ENCODE results near the gene MICAL3. TPM values are rescaled to one million over a fixed set of nuclear protein-coding genes. Genes with fewer than 3 reads are reported as not detected.
"Not testable (repeated sequence)": the region's sequence is repeated elsewhere in the genome, so short reads cannot be mapped to it uniquely, and the experiment has no call there.

Gene MICAL3
- polyA plus RNA-seq, 3 donors = 0.23 to 0.84 TPM; not detected in 1

DNA sequence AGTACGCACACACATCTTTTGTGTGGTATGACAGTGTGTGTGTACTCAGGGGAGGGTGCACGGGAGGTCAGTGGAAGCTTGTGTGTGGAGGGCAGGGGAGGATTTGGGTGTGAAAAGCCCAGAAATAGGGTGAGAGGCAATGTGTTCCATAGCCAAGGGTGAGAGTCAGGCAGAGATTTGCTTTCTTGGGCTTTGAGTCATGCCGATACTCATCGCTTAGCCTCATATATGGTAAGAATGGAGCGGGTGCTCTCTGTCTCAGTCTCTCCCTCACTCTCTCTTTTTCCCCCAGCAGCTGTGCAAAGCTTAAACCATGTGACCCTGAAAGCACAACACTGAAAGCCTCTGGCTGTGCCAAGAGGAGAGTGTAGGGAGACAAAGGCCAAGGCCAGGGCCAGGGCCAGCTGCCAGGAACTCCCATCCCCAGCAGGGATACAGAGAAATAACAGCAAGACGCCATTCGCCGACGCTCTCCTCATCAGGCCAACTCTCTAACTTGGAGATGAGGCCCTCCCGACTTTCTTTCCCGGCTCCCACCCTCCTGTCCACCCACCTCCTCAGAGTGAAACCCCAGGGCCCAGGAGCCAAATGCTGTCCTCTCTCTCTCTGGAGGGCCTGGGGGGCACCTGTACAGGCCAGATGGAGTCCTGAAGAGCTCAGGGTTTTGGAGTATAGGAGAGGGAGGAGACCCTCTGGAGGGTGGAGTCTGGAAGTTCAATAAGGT is 20.3 kb upstream of the MICAL3 start:
- no peak overlapping the region for H3K4me3 Mint-ChIP-seq
- no peaks in the 10 kb centered on the region for H3K36me3 ChIP-seq (replicated peaks in 1 of 2; ENCODE audit: control insufficient read depth in 1 of 2, insufficient read depth in 2 of 2, low read length in 2 of 2)
- no peaks in the 10 kb centered on the region for H3K79me2 ChIP-seq (ENCODE audit: insufficient read depth, low read length)
- H3K36me3 Mint-ChIP-seq = no peaks in the 10 kb centered on the region
- no peak overlapping the region for H3K9ac ChIP-seq (ENCODE audit: insufficient read depth, low read length, poor library complexity, severe bottlenecking)
- H3K4me1 Mint-ChIP-seq = peaks cover 7% of the 10 kb centered on the region
- no peaks in the 10 kb centered on the region for H4K20me1 ChIP-seq (ENCODE audit: insufficient read depth, low read length)
- no peaks in the 10 kb centered on the region for H3K4me1 ChIP-seq (ENCODE audit: control insufficient read depth in 1 of 2, insufficient read depth in 2 of 2, low read length in 2 of 2)
- peaks cover 7 to 15% (median 11%) of the 10 kb centered on the region in 3 donors for H3K27me3 Mint-ChIP-seq (ENCODE audit: low read depth in 3 of 3)
- peaks cover 0 to 8% (median 0%) of the 10 kb centered on the region in 7 donors for H3K9me3 Mint-ChIP-seq
- H3K4me2 ChIP-seq (replicated peaks; ENCODE audit: extremely low read depth, low read length, poor library complexity, severe bottlenecking) = no peak overlapping the region
- WGBS (ENCODE audit: insufficient coverage) = 86% methylated on average over 2 of the region's 11 CpGs
- H3K27me3 ChIP-seq (ENCODE audit: control insufficient read depth in 2 of 2, insufficient read depth in 2 of 2, low read length in 2 of 2) = peaks cover 0 to 8% of the 10 kb centered on the region in 2 donors
- no peak overlapping the region for H3K27ac ChIP-seq (ENCODE audit: low read depth in 1 of 2, low read length in 2 of 2)
- TF ChIP-seq, protein P1, sequence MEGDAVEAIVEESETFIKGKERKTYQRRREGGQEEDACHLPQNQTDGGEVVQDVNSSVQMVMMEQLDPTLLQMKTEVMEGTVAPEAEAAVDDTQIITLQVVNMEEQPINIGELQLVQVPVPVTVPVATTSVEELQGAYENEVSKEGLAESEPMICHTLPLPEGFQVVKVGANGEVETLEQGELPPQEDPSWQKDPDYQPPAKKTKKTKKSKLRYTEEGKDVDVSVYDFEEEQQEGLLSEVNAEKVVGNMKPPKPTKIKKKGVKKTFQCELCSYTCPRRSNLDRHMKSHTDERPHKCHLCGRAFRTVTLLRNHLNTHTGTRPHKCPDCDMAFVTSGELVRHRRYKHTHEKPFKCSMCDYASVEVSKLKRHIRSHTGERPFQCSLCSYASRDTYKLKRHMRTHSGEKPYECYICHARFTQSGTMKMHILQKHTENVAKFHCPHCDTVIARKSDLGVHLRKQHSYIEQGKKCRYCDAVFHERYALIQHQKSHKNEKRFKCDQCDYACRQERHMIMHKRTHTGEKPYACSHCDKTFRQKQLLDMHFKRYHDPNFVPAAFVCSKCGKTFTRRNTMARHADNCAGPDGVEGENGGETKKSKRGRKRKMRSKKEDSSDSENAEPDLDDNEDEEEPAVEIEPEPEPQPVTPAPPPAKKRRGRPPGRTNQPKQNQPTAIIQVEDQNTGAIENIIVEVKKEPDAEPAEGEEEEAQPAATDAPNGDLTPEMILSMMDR (IDR thresholded peaks at IDR 0.05) = no peak
- H3K9me3 ChIP-seq (replicated peaks in 1 of 2; ENCODE audit: control insufficient read depth in 1 of 2, insufficient read depth in 1 of 2, low read length in 2 of 2) = no peaks in the 10 kb centered on the region
- no peak for DNase-seq
- intact Hi-C loops (cut with micrococcal nuclease) = no loop called here
- H3K4me3 ChIP-seq (replicated peaks in 1 of 3; ENCODE audit: low read depth in 2 of 3, low read length in 3 of 3) = no peak overlapping the region
- no peak overlapping the region for H3K27ac Mint-ChIP-seq
- no peak overlapping the region for H2AFZ ChIP-seq (ENCODE audit: insufficient read depth, low read depth, low read length, poor library complexity, severe bottlenecking)

DNA sequence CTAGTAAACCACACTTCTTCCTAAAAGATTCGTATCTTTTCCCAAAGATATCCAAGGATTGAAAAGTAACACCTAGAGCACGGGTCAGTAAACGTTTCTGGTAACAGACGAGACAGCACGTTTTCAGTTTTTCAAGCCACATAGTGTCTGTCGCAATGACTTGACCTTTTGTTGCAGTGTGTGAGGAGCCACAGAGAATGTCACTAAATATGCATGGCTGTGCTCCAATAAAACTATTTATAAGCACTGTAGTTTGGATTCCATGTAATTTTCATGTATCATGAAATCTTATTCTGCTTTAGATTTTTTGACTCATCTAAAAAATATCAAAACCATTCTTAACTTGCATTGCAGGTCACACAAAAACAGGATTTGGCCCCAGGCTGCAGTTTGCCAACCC is 18.3 kb upstream of the MICAL3 start:
- TF ChIP-seq, protein P1 (IDR thresholded peaks at IDR 0.05) = no peak
- Histone ChIP-seq H4K20me1 (ENCODE audit: insufficient read depth, low read length) (no peaks in the 10 kb centered on the region), H3K9me3 (replicated peaks in 1 of 2; ENCODE audit: control insufficient read depth in 1 of 2, insufficient read depth in 1 of 2, low read length in 2 of 2) (no peaks in the 10 kb centered on the region), H2AFZ (ENCODE audit: insufficient read depth, low read depth, low read length, poor library complexity, severe bottlenecking) (no peak overlapping the region), H3K4me3 (replicated peaks in 1 of 3; ENCODE audit: low read depth in 2 of 3, low read length in 3 of 3) (no peak overlapping the region), H3K36me3 (replicated peaks in 1 of 2; ENCODE audit: control insufficient read depth in 1 of 2, insufficient read depth in 2 of 2, low read length in 2 of 2) (no peaks in the 10 kb centered on the region), H3K27me3 (ENCODE audit: control insufficient read depth in 2 of 2, insufficient read depth in 2 of 2, low read length in 2 of 2) (no peaks in the 10 kb centered on the region), H3K79me2 (ENCODE audit: insufficient read depth, low read length) (no peaks in the 10 kb centered on the region), H3K4me2 (replicated peaks; ENCODE audit: extremely low read depth, low read length, poor library complexity, severe bottlenecking) (no peak overlapping the region), H3K4me1 (ENCODE audit: control insufficient read depth in 1 of 2, insufficient read depth in 2 of 2, low read length in 2 of 2) (no peaks in the 10 kb centered on the region), H3K9ac (ENCODE audit: insufficient read depth, low read length, poor library complexity, severe bottlenecking) (no peak overlapping the region), H3K27ac (ENCODE audit: low read depth in 1 of 2, low read length in 2 of 2) (no peak overlapping the region)
- Mint-ChIP-seq H3K9me3 (peaks cover 0 to 7% (median 0%) of the 10 kb centered on the region in 7 donors), H3K4me3 (no peak overlapping the region), H3K27ac (no peak overlapping the region), H3K27me3 (ENCODE audit: low read depth in 3 of 3) (peaks cover 2 to 5% (median 4%) of the 10 kb centered on the region in 3 donors), H3K4me1 (peaks cover 4% of the 10 kb centered on the region), H3K36me3 (no peaks in the 10 kb centered on the region)
- intact Hi-C loops (cut with micrococcal nuclease) = no loop called here
- no peak for DNase-seq
- 81% methylated on average over 3 of the region's 6 CpGs for WGBS (ENCODE audit: insufficient coverage)

DNA sequence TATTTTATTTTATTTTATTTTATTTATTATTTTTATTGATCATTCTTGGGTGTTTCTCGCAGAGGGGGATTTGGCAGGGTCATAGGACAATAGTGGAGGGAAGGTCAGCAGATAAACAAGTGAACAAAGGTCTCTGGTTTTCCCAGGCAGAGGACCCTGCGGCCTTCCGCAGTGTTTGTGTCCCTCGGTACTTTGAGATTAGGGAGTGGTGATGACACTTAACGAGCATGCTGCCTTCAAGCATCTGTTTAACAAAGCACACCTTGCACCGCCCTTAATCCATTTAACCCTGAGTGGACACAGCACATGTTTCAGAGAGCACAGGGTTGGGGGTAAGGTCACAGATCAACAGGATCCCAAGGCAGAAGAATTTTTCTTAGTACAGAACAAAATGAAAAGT is 16.5 kb upstream of the MICAL3 start:
- H3K4me1 Mint-ChIP-seq; H3K27me3 Mint-ChIP-seq (ENCODE audit: low read depth in 3 of 3); H3K4me3 ChIP-seq (replicated peaks in 1 of 3; ENCODE audit: low read depth in 2 of 3, low read length in 3 of 3); H3K27ac Mint-ChIP-seq; H3K27ac ChIP-seq (ENCODE audit: low read depth in 1 of 2, low read length in 2 of 2); H3K36me3 Mint-ChIP-seq; intact Hi-C loops (cut with micrococcal nuclease); H2AFZ ChIP-seq (ENCODE audit: insufficient read depth, low read depth, low read length, poor library complexity, severe bottlenecking); H3K4me2 ChIP-seq (replicated peaks; ENCODE audit: extremely low read depth, low read length, poor library complexity, severe bottlenecking); H3K36me3 ChIP-seq (replicated peaks in 1 of 2; ENCODE audit: control insufficient read depth in 1 of 2, insufficient read depth in 2 of 2, low read length in 2 of 2); DNase-seq; H3K79me2 ChIP-seq (ENCODE audit: insufficient read depth, low read length); H3K4me1 ChIP-seq (ENCODE audit: control insufficient read depth in 1 of 2, insufficient read depth in 2 of 2, low read length in 2 of 2); H3K27me3 ChIP-seq (ENCODE audit: control insufficient read depth in 2 of 2, insufficient read depth in 2 of 2, low read length in 2 of 2); H3K9ac ChIP-seq (ENCODE audit: insufficient read depth, low read length, poor library complexity, severe bottlenecking); H3K4me3 Mint-ChIP-seq; H4K20me1 ChIP-seq (ENCODE audit: insufficient read depth, low read length); H3K9me3 ChIP-seq (replicated peaks in 1 of 2; ENCODE audit: control insufficient read depth in 1 of 2, insufficient read depth in 1 of 2, low read length in 2 of 2); H3K9me3 Mint-ChIP-seq: not testable (repeated sequence)
- no CpG with 5 or more reads among the region's 6 CpGs for WGBS (ENCODE audit: insufficient coverage)

Measured in CD14-positive monocyte (primary cell).